ENCODE measurements around the gene SOST.

GRCh38 chr17:43808076-43808475 lies 49.5 kb upstream of the SOST start:
- TF ChIP-seq EZH2 (IDR thresholded peaks at IDR 0.05; ENCODE audit: insufficient read depth, low read length): no peak
- TF ChIP-seq CTCF (IDR thresholded peaks at IDR 0.05; ENCODE audit: insufficient read depth, low read depth, low read length): no peak
